Esophagus muscularis mucosa (tissue), 4 donors: ENCODE measurements around the gene TNRC6C. TPM values are rescaled to one million over a fixed set of nuclear protein-coding genes. Genes with fewer than 3 reads are reported as not detected.

Experiments
- DNase-seq: peaks from one replicate; pipeline ENCODE4 v3.0.0-alpha.2; 2017; ENCODE audit errors: extremely low spot score
- H3K27ac ChIP-seq, 4 donors: fragments of 200-600 bp; sonication (generic); replicated peaks in 1 of 4; 1 replicate in 3 of 4; 2 replicates in 1 of 4; pipeline ENCODE4 v1.5.1; 2016 to 2019; ENCODE audit warnings: mild to moderate bottlenecking in 1 of 4
- H3K27me3 ChIP-seq, 4 donors: fragments of 200-600 bp; sonication (generic); one replicate each; pipeline versions ENCODE4 v1.5.1 to v1.6.0; 2016 to 2019
- H3K36me3 ChIP-seq, 4 donors: fragments of 200-600 bp; sonication (generic); one replicate each; pipeline ENCODE4 v1.5.1; 2016 to 2019
- H3K4me1 ChIP-seq, 4 donors: fragments of 200-600 bp; sonication (generic); one replicate each; pipeline ENCODE4 v1.5.1; 2016 to 2019
- H3K4me3 ChIP-seq, 4 donors: fragments of 200-600 bp; sonication (generic); 1 replicate in 2 of 4; 2 replicates in 2 of 4; pipeline ENCODE4 v1.5.1; 2016 to 2019; ENCODE audit warnings: mild to moderate bottlenecking in 4 of 4, moderate library complexity in 1 of 4
- H3K9me3 ChIP-seq, 4 donors: fragments of 200-600 bp; sonication (generic); 1 replicate in 3 of 4; 2 replicates in 1 of 4; pipeline ENCODE4 v1.5.1; 2016 to 2019
- EP300 ChIP-seq: sonication (generic); formaldehyde crosslinking; IDR thresholded peaks from one replicate; pipeline ENCODE4 v1.6.1; 2017; ENCODE audit warnings: antibody characterized with exemption
- POLR2A ChIP-seq: fragments of 450-650 bp; IDR thresholded peaks from one replicate; pipeline ENCODE4 v1.6.1; 2017; ENCODE audit warnings: antibody characterized with exemption, moderate library complexity, mild to moderate bottlenecking, low read depth
- POLR2AphosphoS5 ChIP-seq, 2 donors: sonication (generic); formaldehyde crosslinking; IDR thresholded peaks; one replicate each; pipeline ENCODE4 v1.6.1; 2017; ENCODE audit warnings: antibody characterized with exemption in 2 of 2
- WGBS: methylation state at CpG from one replicate; pipeline ENCODE4 v1.1.5; 2018; 5-methylcytosine and 5-hydroxymethylcytosine counted together
- intact Hi-C: fragments of 100-400 bp; cut with DNase I; formaldehyde crosslinking; loops from one replicate; pipeline ENCODE4 v1.15.1; 2023
- total RNA-seq, 4 donors: library from RNA; depleted of rRNA; stranded (reverse); fragments of >200 nt; gene quantifications; one replicate each; pipeline versions ENCODE4 v1.1.0 to v1.2.1, GENCODE V29; 2016
- TF ChIP-seq, protein P1 (sequence below), 3 experiments: fragments of 200-600 bp in 2 of 3; fragments of 450-650 bp in 1 of 3; sonication (generic) in 2 of 3; IDR thresholded peaks; one replicate each; pipeline ENCODE4 v1.5.1; 2017 to 2019; ENCODE audit warnings: antibody characterized with exemption in 3 of 3, mild to moderate bottlenecking in 2 of 3, moderate library complexity in 1 of 3

The TNRC6C gene
- total RNA-seq, 4 donors from 2014 or later, result 21.4 to 31.6 (median 29.0) TPM

DNA sequence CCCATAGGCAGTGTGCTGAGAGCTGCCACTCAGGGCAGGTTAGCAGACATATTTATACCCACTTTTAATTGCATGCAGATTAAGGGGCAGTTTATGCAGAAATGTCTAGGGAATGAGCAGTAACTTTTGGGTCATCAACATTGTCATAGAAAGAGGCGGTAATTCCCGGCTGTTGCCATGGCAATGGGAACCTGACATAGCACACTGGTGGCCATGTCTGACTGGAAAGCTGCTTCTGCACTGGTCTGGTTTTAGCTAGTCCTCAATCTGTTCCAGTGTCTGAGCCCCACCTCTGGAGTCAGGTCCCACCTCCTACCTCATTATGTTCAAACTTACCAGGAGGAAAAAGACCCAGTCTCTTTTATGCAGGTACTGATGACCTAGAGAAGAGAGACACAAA lies 31.5 kb upstream of the TNRC6C start:
- intact Hi-C loops, result no loop called here
- H3K27me3 ChIP-seq, result peaks cover 0 to 5% (median 0%) of the 10 kb centered on the region in 4 donors
- WGBS, result 94% methylated on average over 2 of the region's 2 CpGs
- no peak overlapping the region for H3K4me3 ChIP-seq
- H3K27ac ChIP-seq, result no peak overlapping the region
- H3K9me3 ChIP-seq, result no peaks in the 10 kb centered on the region
- H3K4me1 ChIP-seq, result peaks cover 0 to 10% (median 8%) of the 10 kb centered on the region in 4 donors
- no peaks in the 10 kb centered on the region for H3K36me3 ChIP-seq
- DNase-seq, result no peak
- TF ChIP-seq EP300 (no peak), POLR2A (no peak), POLR2AphosphoS5 (IDR thresholded peaks at IDR 0.05) (no peak)
- TF ChIP-seq, protein P1, sequence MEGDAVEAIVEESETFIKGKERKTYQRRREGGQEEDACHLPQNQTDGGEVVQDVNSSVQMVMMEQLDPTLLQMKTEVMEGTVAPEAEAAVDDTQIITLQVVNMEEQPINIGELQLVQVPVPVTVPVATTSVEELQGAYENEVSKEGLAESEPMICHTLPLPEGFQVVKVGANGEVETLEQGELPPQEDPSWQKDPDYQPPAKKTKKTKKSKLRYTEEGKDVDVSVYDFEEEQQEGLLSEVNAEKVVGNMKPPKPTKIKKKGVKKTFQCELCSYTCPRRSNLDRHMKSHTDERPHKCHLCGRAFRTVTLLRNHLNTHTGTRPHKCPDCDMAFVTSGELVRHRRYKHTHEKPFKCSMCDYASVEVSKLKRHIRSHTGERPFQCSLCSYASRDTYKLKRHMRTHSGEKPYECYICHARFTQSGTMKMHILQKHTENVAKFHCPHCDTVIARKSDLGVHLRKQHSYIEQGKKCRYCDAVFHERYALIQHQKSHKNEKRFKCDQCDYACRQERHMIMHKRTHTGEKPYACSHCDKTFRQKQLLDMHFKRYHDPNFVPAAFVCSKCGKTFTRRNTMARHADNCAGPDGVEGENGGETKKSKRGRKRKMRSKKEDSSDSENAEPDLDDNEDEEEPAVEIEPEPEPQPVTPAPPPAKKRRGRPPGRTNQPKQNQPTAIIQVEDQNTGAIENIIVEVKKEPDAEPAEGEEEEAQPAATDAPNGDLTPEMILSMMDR (IDR thresholded peaks at IDR 0.05), result no peak

DNA sequence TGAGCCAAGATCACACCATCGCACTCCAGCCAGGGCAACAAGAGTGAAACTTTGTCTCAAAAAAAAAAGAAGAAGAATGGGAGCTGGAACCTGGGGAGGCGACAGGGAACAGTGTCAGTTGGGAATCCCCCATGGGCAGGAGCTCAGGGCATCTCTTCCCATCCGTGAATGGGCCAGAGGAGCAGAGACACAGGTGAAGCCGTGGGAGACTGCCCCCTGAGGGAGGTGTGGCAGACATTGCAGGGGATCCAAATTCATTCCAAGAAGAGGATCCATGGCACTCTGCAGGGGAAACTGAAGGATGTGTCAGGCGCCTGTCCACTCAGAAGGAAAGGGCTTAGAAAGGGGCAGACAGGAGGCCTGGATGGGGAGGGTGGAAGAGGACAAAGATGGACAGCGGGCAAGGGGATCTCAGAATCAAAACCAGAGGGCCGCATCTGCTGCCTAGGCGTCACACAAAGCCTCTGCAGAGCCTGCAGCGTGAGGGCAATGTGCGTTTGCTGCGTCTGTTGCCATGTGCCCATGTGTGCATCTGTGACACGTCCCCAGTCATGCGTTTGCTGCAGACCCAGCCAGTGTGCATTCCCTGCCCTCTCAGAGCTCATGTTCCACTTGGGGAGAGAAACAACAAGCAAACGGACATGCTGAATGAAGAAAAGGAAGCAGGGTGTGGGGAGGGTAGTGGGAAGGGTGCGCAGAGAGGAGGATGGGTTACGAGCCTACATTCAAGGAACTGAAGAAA lies 30.6 kb upstream of the TNRC6C start:
- no peak overlapping the region for H3K4me3 ChIP-seq
- WGBS, result 88% methylated on average over 16 of the region's 16 CpGs
- DNase-seq, result no peak
- no peaks in the 10 kb centered on the region for H3K36me3 ChIP-seq
- intact Hi-C loops, result no loop called here
- no peaks in the 10 kb centered on the region for H3K9me3 ChIP-seq
- H3K4me1 ChIP-seq, result peaks cover 0 to 10% (median 8%) of the 10 kb centered on the region in 4 donors
- TF ChIP-seq, protein P1 (IDR thresholded peaks at IDR 0.05), result no peak
- TF ChIP-seq POLR2AphosphoS5 (IDR thresholded peaks at IDR 0.05) (no peak), EP300 (no peak)
- H3K27me3 ChIP-seq, result peaks cover 0 to 5% (median 0%) of the 10 kb centered on the region in 4 donors
- H3K27ac ChIP-seq, result no peak overlapping the region

GRCh38 chr17:77928519-77929179 lies 29.9 kb upstream of the TNRC6C start:
- H3K4me1 ChIP-seq, result peaks cover 0 to 10% (median 8%) of the 10 kb centered on the region in 4 donors
- H3K36me3 ChIP-seq, result no peaks in the 10 kb centered on the region
- intact Hi-C loops, result no loop called here
- TF ChIP-seq, protein P1 (IDR thresholded peaks at IDR 0.05), result no peak
- TF ChIP-seq EP300 (no peak), POLR2AphosphoS5 (IDR thresholded peaks at IDR 0.05) (no peak), POLR2A (no peak)
- 74% methylated on average over 3 of the region's 3 CpGs for WGBS
- no peak overlapping the region for H3K4me3 ChIP-seq
- no peaks in the 10 kb centered on the region for H3K27me3 ChIP-seq
- no peaks in the 10 kb centered on the region for H3K9me3 ChIP-seq
- DNase-seq, result no peak
- H3K27ac ChIP-seq, result no peak overlapping the region

DNA sequence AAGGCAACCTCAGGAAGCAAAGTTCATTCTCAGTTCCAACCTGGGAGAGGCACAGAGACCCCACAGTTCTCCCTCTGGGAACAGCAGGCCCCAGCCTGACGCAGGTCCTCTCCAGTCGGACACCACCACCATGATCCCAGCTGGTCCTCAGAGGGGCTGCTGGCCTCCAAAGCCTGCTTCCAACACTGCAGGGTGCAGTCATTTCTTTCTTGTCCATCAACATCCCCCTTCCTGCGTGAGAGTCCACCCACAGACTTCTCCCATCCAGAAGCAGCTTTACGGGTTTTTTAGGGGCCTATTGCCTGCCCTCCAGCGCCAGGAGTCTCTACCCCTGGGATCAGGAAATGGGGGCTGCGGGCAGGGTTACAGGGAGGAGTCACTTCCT lies 29.3 kb upstream of the TNRC6C start:
- no peak for TF ChIP-seq POLR2AphosphoS5 (IDR thresholded peaks at IDR 0.05)
- TF ChIP-seq, protein P1 (IDR thresholded peaks at IDR 0.05), result no peak
- no peak for TF ChIP-seq POLR2A
- no peak for TF ChIP-seq EP300
- Histone ChIP-seq H3K4me3 (no peak overlapping the region), H3K4me1 (peaks cover 0 to 10% (median 8%) of the 10 kb centered on the region in 4 donors), H3K9me3 (no peaks in the 10 kb centered on the region), H3K27ac (no peak overlapping the region), H3K36me3 (no peaks in the 10 kb centered on the region), H3K27me3 (no peaks in the 10 kb centered on the region)
- no peak for DNase-seq
- intact Hi-C loops, result no loop called here
- 100% methylated on average over 2 of the region's 6 CpGs for WGBS
